ENCODE results near the gene APLF.

APLF gene

GRCh38 chr2:68605939-68606338 is 138.6 kb downstream of the APLF start:
- Mint-ChIP-seq H3K4me1 (no peaks in the 10 kb centered on the region), H3K27ac (no peak overlapping the region), H3K4me3 (no peak overlapping the region), H3K9me3 (peaks cover 47% of the 10 kb centered on the region), H3K36me3 (ENCODE audit: low read depth) (peaks cover 4% of the 10 kb centered on the region), H3K27me3 (ENCODE audit: low read depth) (no peaks in the 10 kb centered on the region)
- no peak for TF ChIP-seq CTCF (IDR thresholded peaks at IDR 0.05; ENCODE audit: unreplicated experiment in 3 of 3)

GRCh38 chr2:68606759-68607158 is 139.4 kb downstream of the APLF start:
- H3K36me3 Mint-ChIP-seq (ENCODE audit: low read depth): no peaks in the 10 kb centered on the region
- no peaks in the 10 kb centered on the region for H3K4me1 Mint-ChIP-seq

GRCh38 chr2:68607837-68608236 is 140.5 kb downstream of the APLF start:
- H3K9me3 Mint-ChIP-seq: peaks cover 41% of the 10 kb centered on the region
- no peaks in the 10 kb centered on the region for H3K27me3 Mint-ChIP-seq (ENCODE audit: low read depth)
- peaks cover 3% of the 10 kb centered on the region for H3K36me3 Mint-ChIP-seq (ENCODE audit: low read depth)
- no peaks in the 10 kb centered on the region for H3K4me1 Mint-ChIP-seq
- H3K27ac Mint-ChIP-seq: no peak overlapping the region
- H3K4me3 Mint-ChIP-seq: no peak overlapping the region
- TF ChIP-seq CTCF (IDR thresholded peaks at IDR 0.05; ENCODE audit: unreplicated experiment in 3 of 3): no peak

More at GRCh38 chr2:68606759-68607158, 139.4 kb downstream of the APLF start:
- H3K27ac Mint-ChIP-seq: no peak overlapping the region
- no peak overlapping the region for H3K4me3 Mint-ChIP-seq
- no peaks in the 10 kb centered on the region for H3K27me3 Mint-ChIP-seq (ENCODE audit: low read depth)
- no peak for TF ChIP-seq CTCF (IDR thresholded peaks at IDR 0.05; ENCODE audit: unreplicated experiment in 3 of 3)
- H3K9me3 Mint-ChIP-seq: peaks cover 42% of the 10 kb centered on the region

- H3K27ac Mint-ChIP-seq: no peak overlapping the region
- H3K9me3 Mint-ChIP-seq: peaks cover 31% of the 10 kb centered on the region
- no peak for TF ChIP-seq CTCF (IDR thresholded peaks at IDR 0.05; ENCODE audit: unreplicated experiment in 3 of 3)
- H3K27me3 Mint-ChIP-seq (ENCODE audit: low read depth): no peaks in the 10 kb centered on the region
- no peaks in the 10 kb centered on the region for H3K4me1 Mint-ChIP-seq
- peaks cover 3% of the 10 kb centered on the region for H3K36me3 Mint-ChIP-seq (ENCODE audit: low read depth)
- no peak overlapping the region for H3K4me3 Mint-ChIP-seq
Measured at GRCh38 chr2:68612765-68613519, 145.6 kb downstream of the APLF start.

- H3K9me3 Mint-ChIP-seq: peaks cover 16% of the 10 kb centered on the region
- no peak overlapping the region for H3K27ac Mint-ChIP-seq
Measured at GRCh38 chr2:68620772-68621171, 153.4 kb downstream of the APLF start.

More at GRCh38 chr2:68620772-68621171, 153.4 kb downstream of the APLF start:
- H3K36me3 Mint-ChIP-seq (ENCODE audit: low read depth): no peaks in the 10 kb centered on the region
- H3K4me3 Mint-ChIP-seq: no peak overlapping the region
- H3K4me1 Mint-ChIP-seq: no peaks in the 10 kb centered on the region
- H3K27me3 Mint-ChIP-seq (ENCODE audit: low read depth): no peaks in the 10 kb centered on the region
- no peak for TF ChIP-seq CTCF (IDR thresholded peaks at IDR 0.05; ENCODE audit: unreplicated experiment in 3 of 3)

Measured in nephron (organoid).